Panc1 (cell line): ENCODE measurements around the gene B4GALT5. TPM values are rescaled to one million over a fixed set of nuclear protein-coding genes. Genes with fewer than 3 reads are reported as not detected.
A peak's percentile ranks its signal among the peaks of the same experiment; 100 is the strongest.

Source experiments
- ATAC-seq: fragments of 200-7000 bp; cut with Tn5 transposase; 2 replicates; pipeline ENCODE4 v1.9.1; 2020; ENCODE audit warnings: mild to moderate bottlenecking, moderate library complexity
- BruUV-seq: library from RNA; stranded (reverse); fragments of 400-500 nt; replicated peaks from 2 replicates; lab custom pipeline; 2021; lab: Mats Ljungman, UMichigan
- CTCF ChIA-PET: fragments of 300-600 bp; sonication (Branson Sonifier 250); formaldehyde crosslinking; loops from one replicate; lab custom pipeline; 2022; ENCODE audit warnings: antibody characterized with exemption; lab: Charles Lee
- POLR2A ChIA-PET: fragments of 300-600 bp; sonication (Branson Sonifier 250); formaldehyde crosslinking; loops from one replicate; lab custom pipeline; 2022; ENCODE audit warnings: antibody characterized with exemption; lab: Charles Lee
- DNase-seq: peaks from one replicate; pipeline ENCODE4 v3.0.0-alpha.2; 2010; ENCODE audit warnings: low read depth, low spot score
- H3K27ac ChIP-seq: 2 replicates; pipeline ENCODE4 v1.5.1; 2011; ENCODE audit warnings: mild to moderate bottlenecking, low read length, inconsistent platforms
- H3K27me3 ChIP-seq: fragments of 200-500 bp; sonication (Bioruptor generic); 2 replicates; pipeline ENCODE4 v1.6.0; 2014; ENCODE audit warnings: low read length, inconsistent platforms; ENCODE audit not compliant: control insufficient read depth, insufficient read depth
- H3K36me3 ChIP-seq: fragments of 200-500 bp; sonication (Bioruptor generic); 2 replicates; pipeline ENCODE4 v1.5.1; 2014; ENCODE audit warnings: inconsistent platforms, mild to moderate bottlenecking, low read length, moderate library complexity; ENCODE audit not compliant: control insufficient read depth, insufficient read depth
- H3K4me1 ChIP-seq: 2 replicates; pipeline ENCODE4 v1.5.1; 2011; ENCODE audit warnings: inconsistent platforms, mild to moderate bottlenecking, low read length, moderate library complexity; ENCODE audit not compliant: control insufficient read depth, insufficient read depth
- H3K4me3 ChIP-seq, 2 experiments: 2 replicates each; pipeline ENCODE4 v1.5.1; 2011 to 2012; ENCODE audit warnings: low read depth in 2 of 2, low read length in 2 of 2, mild to moderate bottlenecking in 2 of 2, inconsistent platforms in 1 of 2, moderate library complexity in 1 of 2
- H3K9me3 ChIP-seq: fragments of 200-500 bp; sonication (Bioruptor generic); 2 replicates; pipeline ENCODE4 v1.5.1; 2014; ENCODE audit warnings: low read depth, mild to moderate bottlenecking, inconsistent platforms, low read length, moderate library complexity; ENCODE audit not compliant: control insufficient read depth, insufficient read depth
- POLR2AphosphoS5 ChIP-seq: IDR thresholded peaks from 2 replicates; pipeline ENCODE4 v1.6.1; 2012; ENCODE audit warnings: mild to moderate bottlenecking, low read depth, low read length, moderate library complexity
- SIN3A ChIP-seq: IDR thresholded peaks from 2 replicates; pipeline ENCODE4 v1.6.1; 2012; ENCODE audit warnings: low read depth, mild to moderate bottlenecking, low read length, moderate library complexity, borderline replicate concordance; ENCODE audit not compliant: insufficient read depth
- TCF7L2 ChIP-seq: IDR thresholded peaks from 2 replicates; pipeline ENCODE4 v1.6.1; 2011; ENCODE audit warnings: mild to moderate bottlenecking, low read depth, low read length, inconsistent platforms
- in situ Hi-C: cut with HindIII; loops from 2 replicates; pipeline ENCODE4 v1.10.0; 2016; ENCODE audit warnings: low sequenced_read_pairs, low pct_unique_long_range_greater_than_20kb
- intact Hi-C: fragments of 100-400 bp; cut with micrococcal nuclease; formaldehyde crosslinking; loops from one replicate; pipeline ENCODE4 v1.10.0; 2022; ENCODE audit not compliant: unreplicated experiment
- total RNA-seq: library from RNA; stranded (reverse); gene quantifications from one replicate; pipeline ENCODE4 v1.2.1, GENCODE V29; 2021; ENCODE audit not compliant: unreplicated experiment
- TF ChIP-seq, protein P1 (sequence below): fragments of 450-650 bp; IDR thresholded peaks from 2 replicates; pipeline ENCODE4 v1.5.1; 2017; ENCODE audit warnings: mild to moderate bottlenecking
- TF ChIP-seq, protein P2 (sequence below), 2 experiments: IDR thresholded peaks; 2 replicates each; pipeline ENCODE4 v1.6.1; 2011 to 2012; ENCODE audit warnings: low read depth in 2 of 2, control low read depth in 1 of 2, low read length in 1 of 2, mild to moderate bottlenecking in 1 of 2, moderate library complexity in 1 of 2; ENCODE audit not compliant: insufficient read depth in 1 of 2

B4GALT5 gene
- total RNA-seq, 1 experiment from 2014 or later, result 40.0 TPM

GRCh38 chr20:49593466-49594142, 120.1 kb downstream of the B4GALT5 start:
- ATAC-seq (no peak), DNase-seq (no peak)
- peaks cover 12% of the 10 kb centered on the region for H3K4me1 ChIP-seq
- in situ Hi-C loops, result no loop called here
- ChIA-PET POLR2A (no interaction called here), CTCF (no interaction called here)
- no peaks in the 10 kb centered on the region for H3K36me3 ChIP-seq
- peak overlapping the region; percentile 52 for H3K27ac ChIP-seq
- TF ChIP-seq, protein P1, sequence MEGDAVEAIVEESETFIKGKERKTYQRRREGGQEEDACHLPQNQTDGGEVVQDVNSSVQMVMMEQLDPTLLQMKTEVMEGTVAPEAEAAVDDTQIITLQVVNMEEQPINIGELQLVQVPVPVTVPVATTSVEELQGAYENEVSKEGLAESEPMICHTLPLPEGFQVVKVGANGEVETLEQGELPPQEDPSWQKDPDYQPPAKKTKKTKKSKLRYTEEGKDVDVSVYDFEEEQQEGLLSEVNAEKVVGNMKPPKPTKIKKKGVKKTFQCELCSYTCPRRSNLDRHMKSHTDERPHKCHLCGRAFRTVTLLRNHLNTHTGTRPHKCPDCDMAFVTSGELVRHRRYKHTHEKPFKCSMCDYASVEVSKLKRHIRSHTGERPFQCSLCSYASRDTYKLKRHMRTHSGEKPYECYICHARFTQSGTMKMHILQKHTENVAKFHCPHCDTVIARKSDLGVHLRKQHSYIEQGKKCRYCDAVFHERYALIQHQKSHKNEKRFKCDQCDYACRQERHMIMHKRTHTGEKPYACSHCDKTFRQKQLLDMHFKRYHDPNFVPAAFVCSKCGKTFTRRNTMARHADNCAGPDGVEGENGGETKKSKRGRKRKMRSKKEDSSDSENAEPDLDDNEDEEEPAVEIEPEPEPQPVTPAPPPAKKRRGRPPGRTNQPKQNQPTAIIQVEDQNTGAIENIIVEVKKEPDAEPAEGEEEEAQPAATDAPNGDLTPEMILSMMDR, result no peak
- TF ChIP-seq SIN3A (no peak), TCF7L2 (no peak), POLR2AphosphoS5 (no peak)
- TF ChIP-seq, protein P2, sequence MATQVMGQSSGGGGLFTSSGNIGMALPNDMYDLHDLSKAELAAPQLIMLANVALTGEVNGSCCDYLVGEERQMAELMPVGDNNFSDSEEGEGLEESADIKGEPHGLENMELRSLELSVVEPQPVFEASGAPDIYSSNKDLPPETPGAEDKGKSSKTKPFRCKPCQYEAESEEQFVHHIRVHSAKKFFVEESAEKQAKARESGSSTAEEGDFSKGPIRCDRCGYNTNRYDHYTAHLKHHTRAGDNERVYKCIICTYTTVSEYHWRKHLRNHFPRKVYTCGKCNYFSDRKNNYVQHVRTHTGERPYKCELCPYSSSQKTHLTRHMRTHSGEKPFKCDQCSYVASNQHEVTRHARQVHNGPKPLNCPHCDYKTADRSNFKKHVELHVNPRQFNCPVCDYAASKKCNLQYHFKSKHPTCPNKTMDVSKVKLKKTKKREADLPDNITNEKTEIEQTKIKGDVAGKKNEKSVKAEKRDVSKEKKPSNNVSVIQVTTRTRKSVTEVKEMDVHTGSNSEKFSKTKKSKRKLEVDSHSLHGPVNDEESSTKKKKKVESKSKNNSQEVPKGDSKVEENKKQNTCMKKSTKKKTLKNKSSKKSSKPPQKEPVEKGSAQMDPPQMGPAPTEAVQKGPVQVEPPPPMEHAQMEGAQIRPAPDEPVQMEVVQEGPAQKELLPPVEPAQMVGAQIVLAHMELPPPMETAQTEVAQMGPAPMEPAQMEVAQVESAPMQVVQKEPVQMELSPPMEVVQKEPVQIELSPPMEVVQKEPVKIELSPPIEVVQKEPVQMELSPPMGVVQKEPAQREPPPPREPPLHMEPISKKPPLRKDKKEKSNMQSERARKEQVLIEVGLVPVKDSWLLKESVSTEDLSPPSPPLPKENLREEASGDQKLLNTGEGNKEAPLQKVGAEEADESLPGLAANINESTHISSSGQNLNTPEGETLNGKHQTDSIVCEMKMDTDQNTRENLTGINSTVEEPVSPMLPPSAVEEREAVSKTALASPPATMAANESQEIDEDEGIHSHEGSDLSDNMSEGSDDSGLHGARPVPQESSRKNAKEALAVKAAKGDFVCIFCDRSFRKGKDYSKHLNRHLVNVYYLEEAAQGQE (IDR thresholded peaks at IDR 0.05; ENCODE audit: insufficient read depth in 1 of 2, low read depth in 2 of 2, low read length in 1 of 2), result no peak
- H3K9me3 ChIP-seq, result no peaks in the 10 kb centered on the region
- H3K27me3 ChIP-seq, result no peaks in the 10 kb centered on the region
- intact Hi-C loops, result no loop called here
- BruUV-seq, result no TSS peak
- no peak overlapping the region for H3K4me3 ChIP-seq

DNA sequence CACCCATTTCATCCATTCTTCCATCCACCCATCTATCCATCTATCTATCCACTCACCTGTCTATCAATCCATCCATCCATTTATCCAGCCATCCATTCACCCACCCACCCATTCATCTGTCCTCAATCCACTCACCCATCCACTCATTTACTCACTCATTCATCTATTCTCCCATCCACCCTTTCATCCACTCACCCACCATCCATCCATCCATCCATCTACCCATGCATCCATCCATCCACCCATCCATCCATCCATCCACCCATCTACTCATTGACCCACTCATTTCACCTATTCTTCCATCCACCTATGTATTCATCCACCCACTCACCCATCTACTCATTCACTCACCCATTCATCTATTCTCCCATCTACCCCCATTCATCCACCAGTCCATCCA, 121.6 kb downstream of the B4GALT5 start:
- Histone ChIP-seq H3K9me3 (no peaks in the 10 kb centered on the region), H3K36me3 (no peaks in the 10 kb centered on the region), H3K4me1 (peaks cover 12% of the 10 kb centered on the region), H3K4me3 (no peak overlapping the region), H3K27me3 (no peaks in the 10 kb centered on the region), H3K27ac (no peak overlapping the region)
- ChIA-PET CTCF (no interaction called here), POLR2A (no interaction called here)
- in situ Hi-C loops (no loop called here), intact Hi-C loops (no loop called here)
- ATAC-seq (no peak), DNase-seq (no peak)
- BruUV-seq, result no TSS peak
- TF ChIP-seq, protein P1, result no peak
- TF ChIP-seq POLR2AphosphoS5 (no peak), TCF7L2 (no peak), SIN3A (no peak)
- TF ChIP-seq, protein P2 (IDR thresholded peaks at IDR 0.05; ENCODE audit: insufficient read depth in 1 of 2, low read depth in 2 of 2, low read length in 1 of 2), result no peak
